GM23248 (cell line): ENCODE measurements around the gene NBL1. TPM values are rescaled to one million over a fixed set of nuclear protein-coding genes. Genes with fewer than 3 reads are reported as not detected.
A peak's percentile ranks its signal among the peaks of the same experiment; 100 is the strongest.

Experiments
- DNase-seq: peaks from one replicate; pipeline ENCODE4 v3.0.0-alpha.2; 2015
- H2AFZ ChIP-seq: fragments of 200-600 bp; sonication (generic); 2 replicates; pipeline ENCODE4 v1.6.1; 2016; ENCODE audit warnings: antibody characterized with exemption
- H3F3A ChIP-seq: fragments of 200-600 bp; sonication (generic); 2 replicates; pipeline ENCODE4 v1.6.1; 2016; ENCODE audit warnings: mild to moderate bottlenecking, antibody characterized with exemption, mixed run types; ENCODE audit not compliant: insufficient read depth
- H3K27ac ChIP-seq: fragments of 200-600 bp; sonication (generic); 2 replicates; pipeline ENCODE4 v1.5.1; 2016; ENCODE audit warnings: mild to moderate bottlenecking
- H3K27me3 ChIP-seq: fragments of 200-600 bp; sonication (generic); replicated peaks from 2 replicates; pipeline ENCODE4 v1.6.1; 2016; ENCODE audit warnings: mild to moderate bottlenecking; ENCODE audit not compliant: insufficient read depth
- H3K36me3 ChIP-seq: fragments of 200-600 bp; sonication (generic); 2 replicates; pipeline ENCODE4 v1.6.1; 2016; ENCODE audit warnings: low read depth, mild to moderate bottlenecking
- H3K4me1 ChIP-seq: fragments of 200-600 bp; sonication (generic); 2 replicates; pipeline ENCODE4 v1.6.1; 2016; ENCODE audit warnings: mild to moderate bottlenecking; ENCODE audit not compliant: insufficient read depth
- H3K4me2 ChIP-seq: fragments of 200-600 bp; sonication (generic); one replicate; pipeline ENCODE4 v1.6.1; 2016; ENCODE audit warnings: mild to moderate bottlenecking; ENCODE audit not compliant: unreplicated experiment
- H3K4me3 ChIP-seq: fragments of 200-600 bp; sonication (generic); 2 replicates; pipeline ENCODE4 v1.5.1; 2016; ENCODE audit warnings: mild to moderate bottlenecking
- H3K79me2 ChIP-seq: fragments of 200-600 bp; sonication (generic); 2 replicates; pipeline ENCODE4 v1.6.1; 2016; ENCODE audit warnings: mild to moderate bottlenecking; ENCODE audit not compliant: insufficient read depth
- H3K9ac ChIP-seq: fragments of 200-600 bp; sonication (generic); 2 replicates; pipeline ENCODE4 v1.6.1; 2016; ENCODE audit warnings: mild to moderate bottlenecking
- H3K9me2 ChIP-seq: fragments of 200-600 bp; sonication (generic); 2 replicates; pipeline ENCODE4 v1.6.1; 2016; ENCODE audit warnings: mixed run types, mild to moderate bottlenecking, moderate library complexity; ENCODE audit not compliant: insufficient read depth
- H3K9me3 ChIP-seq: fragments of 200-600 bp; sonication (generic); one replicate; pipeline ENCODE4 v1.6.1; 2017; ENCODE audit warnings: low read depth
- H4K20me1 ChIP-seq: fragments of 200-600 bp; sonication (generic); 2 replicates; pipeline ENCODE4 v1.6.0; 2016; ENCODE audit not compliant: insufficient read depth
- EZH2 ChIP-seq: fragments of 200-600 bp; sonication (generic); IDR thresholded peaks from 2 replicates; pipeline ENCODE4 v1.6.1; 2018; ENCODE audit warnings: antibody characterized with exemption, mild to moderate bottlenecking; ENCODE audit not compliant: insufficient read depth, poor library complexity, severe bottlenecking
- EZH2phosphoT487 ChIP-seq: fragments of 200-600 bp; sonication (generic); IDR thresholded peaks from 2 replicates; pipeline ENCODE4 v1.6.1; 2018; ENCODE audit warnings: antibody characterized with exemption, moderate library complexity, mild to moderate bottlenecking, low read depth; ENCODE audit not compliant: insufficient read depth
- WGBS, 2 experiments: methylation state at CpG; one replicate each; pipeline ENCODE4 v1.1.6; 2015 to 2017; ENCODE audit warnings: low lambda C conversion rate in 2 of 2, low coverage in 1 of 2; ENCODE audit errors: missing lambda C conversion rate in 2 of 2; 5-methylcytosine and 5-hydroxymethylcytosine counted together
- in situ Hi-C: fragments of 300-500 bp; cut with MboI; formaldehyde crosslinking; loops from 2 replicates; pipeline ENCODE4 v1.15.0; 2020
- polyA plus RNA-seq: library from polyadenylated mRNA; unstranded; fragments of >200 nt; fragmentation: Nextera tagmentation; extraction: Ambion mirVana; gene quantifications from 2 replicates; pipeline ENCODE4 v1.2.1, GENCODE V29; 2016
- total RNA-seq: library from RNA; depleted of rRNA; stranded (reverse); fragments of >200 nt; shearing (Covaris generic); gene quantifications from 2 replicates; pipeline ENCODE4 v1.2.3, GENCODE V29; 2014

Gene NBL1
- total and polyA plus RNA-seq, 2 experiments from 2014 or later: 239 to 290 TPM

GRCh38 chr1:19683351-19683750, 39.2 kb downstream of the NBL1 start:
- H2AFZ ChIP-seq: no peak overlapping the region
- TF ChIP-seq EZH2phosphoT487 (no peak), EZH2 (no peak)
- in situ Hi-C loops: no loop called here

GRCh38 chr1:19684677-19685076, 40.6 kb downstream of the NBL1 start:
- Histone ChIP-seq H3K4me1 (peaks cover 9% of the 10 kb centered on the region), H3K9me3 (no peaks in the 10 kb centered on the region), H3F3A (peaks cover 11% of the 10 kb centered on the region; the same call in 1 of the 2 replicates), H3K9me2 (no peaks in the 10 kb centered on the region), H4K20me1 (no peaks in the 10 kb centered on the region), H3K36me3 (no peaks in the 10 kb centered on the region), H3K9ac (no peak overlapping the region), H3K4me2 (no peak overlapping the region), H2AFZ (no peak overlapping the region), H3K4me3 (no peak overlapping the region), H3K79me2 (no peaks in the 10 kb centered on the region), H3K27me3 (no peaks in the 10 kb centered on the region), H3K27ac (no peak overlapping the region)
- in situ Hi-C loops: no loop called here
- peak; percentile 20 for DNase-seq
- 89 to 95% methylated on average over 2 of the region's 2 CpGs for WGBS, 2 experiments
- no peak for TF ChIP-seq EZH2phosphoT487

More at GRCh38 chr1:19683351-19683750, 39.2 kb downstream of the NBL1 start:
- H3K4me2 ChIP-seq: no peak overlapping the region
- H3K27me3 ChIP-seq: no peaks in the 10 kb centered on the region
- no peaks in the 10 kb centered on the region for H3K79me2 ChIP-seq
- no peaks in the 10 kb centered on the region for H4K20me1 ChIP-seq
- H3K4me1 ChIP-seq: peaks cover 9% of the 10 kb centered on the region
- no peaks in the 10 kb centered on the region for H3K36me3 ChIP-seq
- H3K27ac ChIP-seq: no peak overlapping the region
- WGBS, 2 experiments: 64 to 71% methylated on average over 6 to 8 of the region's 8 CpGs
- H3K9ac ChIP-seq: no peak overlapping the region
- no peaks in the 10 kb centered on the region for H3K9me2 ChIP-seq
- peaks cover 11% of the 10 kb centered on the region; the same call in 1 of the 2 replicates for H3F3A ChIP-seq
- peak; percentile 62 for DNase-seq
- no peak overlapping the region for H3K4me3 ChIP-seq
- no peaks in the 10 kb centered on the region for H3K9me3 ChIP-seq

GRCh38 chr1:19685994-19686393, 41.9 kb downstream of the NBL1 start:
- TF ChIP-seq EZH2 (no peak), EZH2phosphoT487 (no peak)
- Histone ChIP-seq H3K27ac (no peak overlapping the region), H3K36me3 (no peaks in the 10 kb centered on the region), H3K9me2 (no peaks in the 10 kb centered on the region), H3K4me1 (peaks cover 9% of the 10 kb centered on the region), H3K27me3 (no peaks in the 10 kb centered on the region), H3K4me3 (no peak overlapping the region), H2AFZ (no peak overlapping the region), H3F3A (peaks cover 11% of the 10 kb centered on the region; the same call in 1 of the 2 replicates), H3K79me2 (no peaks in the 10 kb centered on the region), H3K4me2 (no peak overlapping the region), H3K9me3 (no peaks in the 10 kb centered on the region), H4K20me1 (no peaks in the 10 kb centered on the region), H3K9ac (no peak overlapping the region)
- DNase-seq: no peak
- in situ Hi-C loops: no loop called here
- WGBS, 2 experiments: 77 to 80% methylated on average over 9 of the region's 9 CpGs

- no peak for DNase-seq
- no peak overlapping the region for H3K27ac ChIP-seq
- TF ChIP-seq EZH2phosphoT487 (no peak), EZH2 (no peak)
- no peak overlapping the region for H3K9ac ChIP-seq
- no peak overlapping the region for H2AFZ ChIP-seq
- 0 out of 2 replicates have a peak, but pooled peaks cover 4% of the 10 kb centered on the region for H3F3A ChIP-seq
- no peaks in the 10 kb centered on the region for H3K9me3 ChIP-seq
- no peaks in the 10 kb centered on the region for H3K79me2 ChIP-seq
- no peaks in the 10 kb centered on the region for H4K20me1 ChIP-seq
- in situ Hi-C loops: no loop called here
- 94 to 95% methylated on average over 1 of the region's 1 CpG for WGBS, 2 experiments
- no peaks in the 10 kb centered on the region for H3K27me3 ChIP-seq
- H3K4me3 ChIP-seq: no peak overlapping the region
- H3K36me3 ChIP-seq: no peaks in the 10 kb centered on the region
- H3K4me2 ChIP-seq: no peak overlapping the region
- H3K4me1 ChIP-seq: peaks cover 2% of the 10 kb centered on the region; the same call in 1 of the 2 replicates
- no peaks in the 10 kb centered on the region for H3K9me2 ChIP-seq
These were observed 43.3 kb downstream of the NBL1 start for GRCh38 chr1:19687414-19687813.
